ENCODE data around the gene C3orf38.

DNA sequence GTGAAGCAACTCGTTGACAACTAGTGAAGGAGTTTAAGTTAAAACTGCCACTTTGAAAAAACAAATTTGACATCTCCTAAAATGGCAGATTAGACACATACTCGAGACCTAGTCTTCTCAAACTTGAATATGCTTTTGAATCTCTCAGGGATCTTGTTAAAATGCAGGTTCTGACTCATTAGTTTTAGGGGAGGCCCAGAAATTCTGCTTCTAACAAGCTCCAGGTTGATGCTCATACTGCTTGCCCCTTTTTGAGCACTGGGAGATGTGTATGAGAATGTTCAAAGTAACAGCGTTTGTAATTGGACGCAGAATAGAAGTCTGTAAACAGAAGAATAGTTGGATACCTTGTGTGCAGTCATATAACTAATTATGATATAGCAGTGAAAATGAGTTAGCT, 1.6 kb downstream of the C3orf38 start:
- TF ChIP-seq YY1 (IDR thresholded peaks at IDR 0.05; ENCODE audit: insufficient read depth, insufficient read length): no peak
- TF ChIP-seq ZNF274 (IDR thresholded peaks at IDR 0.05; ENCODE audit: low read depth, low read length): no peak
